ENCODE results near the gene SNX12. TPM values are rescaled to one million over a fixed set of nuclear protein-coding genes. Genes with fewer than 3 reads are reported as not detected.

The SNX12 gene
- total RNA-seq, 1 experiment from 2014 or later, result 69.4 TPM

DNA sequence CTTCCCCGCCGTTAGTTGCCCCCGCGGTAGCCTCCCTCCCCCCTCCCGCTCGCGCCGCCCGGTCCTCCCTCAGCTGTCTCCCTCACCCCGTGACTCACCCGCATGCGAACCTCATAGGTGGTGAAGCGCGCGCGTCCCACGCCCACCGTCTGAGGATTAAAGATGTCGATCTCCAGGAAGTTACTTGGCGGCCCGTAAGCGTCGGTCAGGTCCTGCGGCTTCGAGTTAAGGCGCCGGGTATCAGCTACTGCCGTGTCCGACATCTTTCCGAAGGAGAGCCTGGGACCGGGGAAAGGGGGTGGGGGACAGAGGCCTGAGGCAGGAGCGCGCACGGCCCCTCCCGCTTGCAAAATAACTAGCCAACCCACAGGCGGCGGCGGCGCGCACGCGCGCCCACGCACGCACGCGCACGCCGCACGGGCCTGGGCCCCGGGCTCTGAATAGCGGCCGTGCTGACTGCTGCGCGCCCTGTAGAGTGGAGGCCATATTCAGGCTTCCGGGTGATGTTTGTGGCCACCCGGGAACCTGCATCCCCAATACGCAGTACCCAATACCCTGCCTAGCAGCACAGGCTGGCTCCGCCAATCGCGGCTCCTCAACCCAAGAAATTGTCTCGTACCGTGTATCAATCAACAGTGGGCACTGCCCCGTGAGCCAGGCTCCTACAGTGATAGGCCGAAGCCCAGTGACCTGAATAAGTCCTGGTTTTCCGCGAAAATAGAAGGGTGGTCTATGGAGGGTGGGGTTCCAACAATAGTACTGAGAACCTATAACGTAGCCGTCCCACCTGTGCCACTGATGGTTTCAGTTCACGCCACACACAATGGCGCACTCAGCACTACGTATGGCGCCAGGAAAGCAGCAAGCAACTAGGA is at the start of gene SNX12 (continued):
- TF ChIP-seq, protein P1, sequence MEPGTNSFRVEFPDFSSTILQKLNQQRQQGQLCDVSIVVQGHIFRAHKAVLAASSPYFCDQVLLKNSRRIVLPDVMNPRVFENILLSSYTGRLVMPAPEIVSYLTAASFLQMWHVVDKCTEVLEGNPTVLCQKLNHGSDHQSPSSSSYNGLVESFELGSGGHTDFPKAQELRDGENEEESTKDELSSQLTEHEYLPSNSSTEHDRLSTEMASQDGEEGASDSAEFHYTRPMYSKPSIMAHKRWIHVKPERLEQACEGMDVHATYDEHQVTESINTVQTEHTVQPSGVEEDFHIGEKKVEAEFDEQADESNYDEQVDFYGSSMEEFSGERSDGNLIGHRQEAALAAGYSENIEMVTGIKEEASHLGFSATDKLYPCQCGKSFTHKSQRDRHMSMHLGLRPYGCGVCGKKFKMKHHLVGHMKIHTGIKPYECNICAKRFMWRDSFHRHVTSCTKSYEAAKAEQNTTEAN (CRISPR knock-in tag; IDR thresholded peaks at IDR 0.05), result no peak
- TF ChIP-seq TP53 (CRISPR knock-in tag; IDR thresholded peaks at IDR 0.05) (no peak), TCF7 (CRISPR knock-in tag; IDR thresholded peaks at IDR 0.05; ENCODE audit: low read depth) (no peak), ESRRA (CRISPR knock-in tag; IDR thresholded peaks at IDR 0.05; ENCODE audit: borderline replicate concordance) (no peak), NFE2L1 (CRISPR knock-in tag; IDR thresholded peaks at IDR 0.05) (no peak), RORB (CRISPR knock-in tag; IDR thresholded peaks at IDR 0.05) (no peak), HMGA2 (CRISPR knock-in tag; IDR thresholded peaks at IDR 0.05) (no peak), NR1H2 (CRISPR knock-in tag; IDR thresholded peaks at IDR 0.05) (no peak), KAT7 (CRISPR knock-in tag; IDR thresholded peaks at IDR 0.05; ENCODE audit: borderline replicate concordance) (0 out of 2 replicates have a peak, but pooled peaks have one; percentile 37), MXD4 (CRISPR knock-in tag; IDR thresholded peaks at IDR 0.05; ENCODE audit: borderline replicate concordance) (no peak), ZNF317 (CRISPR knock-in tag; IDR thresholded peaks at IDR 0.05; ENCODE audit: borderline replicate concordance, low read depth) (no peak), IRF2 (CRISPR knock-in tag; IDR thresholded peaks at IDR 0.05; ENCODE audit: borderline replicate concordance, low read depth) (no peak), ETV6 (CRISPR knock-in tag; IDR thresholded peaks at IDR 0.05) (peak; percentile 52; the same call in 1 of the 2 replicates), FOXJ3 (CRISPR knock-in tag; IDR thresholded peaks at IDR 0.05; ENCODE audit: borderline replicate concordance) (no peak), GABPB1 (CRISPR knock-in tag; IDR thresholded peaks at IDR 0.05) (peak; percentile 46; the same call in 1 of the 2 replicates), ZNF232 (CRISPR knock-in tag; IDR thresholded peaks at IDR 0.05) (no peak), ZNF138 (CRISPR knock-in tag; conservative IDR thresholded peaks at IDR 0.05) (no peak), NFATC4 (CRISPR knock-in tag; IDR thresholded peaks at IDR 0.05) (no peak), FOXK1 (CRISPR knock-in tag; IDR thresholded peaks at IDR 0.05) (peak; percentile 89), GTF2I (CRISPR knock-in tag; conservative IDR thresholded peaks at IDR 0.05) (no peak)
- TF ChIP-seq, protein P2, sequence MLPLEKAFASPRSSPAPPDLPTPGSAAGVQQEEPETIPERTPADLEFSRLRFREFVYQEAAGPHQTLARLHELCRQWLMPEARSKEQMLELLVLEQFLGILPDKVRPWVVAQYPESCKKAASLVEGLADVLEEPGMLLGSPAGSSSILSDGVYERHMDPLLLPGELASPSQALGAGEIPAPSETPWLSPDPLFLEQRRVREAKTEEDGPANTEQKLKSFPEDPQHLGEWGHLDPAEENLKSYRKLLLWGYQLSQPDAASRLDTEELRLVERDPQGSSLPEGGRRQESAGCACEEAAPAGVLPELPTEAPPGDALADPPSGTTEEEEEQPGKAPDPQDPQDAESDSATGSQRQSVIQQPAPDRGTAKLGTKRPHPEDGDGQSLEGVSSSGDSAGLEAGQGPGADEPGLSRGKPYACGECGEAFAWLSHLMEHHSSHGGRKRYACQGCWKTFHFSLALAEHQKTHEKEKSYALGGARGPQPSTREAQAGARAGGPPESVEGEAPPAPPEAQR (CRISPR knock-in tag; IDR thresholded peaks at IDR 0.05), result 0 out of 2 replicates have a peak, but pooled peaks have one; percentile 45
- TF ChIP-seq, protein P3, sequence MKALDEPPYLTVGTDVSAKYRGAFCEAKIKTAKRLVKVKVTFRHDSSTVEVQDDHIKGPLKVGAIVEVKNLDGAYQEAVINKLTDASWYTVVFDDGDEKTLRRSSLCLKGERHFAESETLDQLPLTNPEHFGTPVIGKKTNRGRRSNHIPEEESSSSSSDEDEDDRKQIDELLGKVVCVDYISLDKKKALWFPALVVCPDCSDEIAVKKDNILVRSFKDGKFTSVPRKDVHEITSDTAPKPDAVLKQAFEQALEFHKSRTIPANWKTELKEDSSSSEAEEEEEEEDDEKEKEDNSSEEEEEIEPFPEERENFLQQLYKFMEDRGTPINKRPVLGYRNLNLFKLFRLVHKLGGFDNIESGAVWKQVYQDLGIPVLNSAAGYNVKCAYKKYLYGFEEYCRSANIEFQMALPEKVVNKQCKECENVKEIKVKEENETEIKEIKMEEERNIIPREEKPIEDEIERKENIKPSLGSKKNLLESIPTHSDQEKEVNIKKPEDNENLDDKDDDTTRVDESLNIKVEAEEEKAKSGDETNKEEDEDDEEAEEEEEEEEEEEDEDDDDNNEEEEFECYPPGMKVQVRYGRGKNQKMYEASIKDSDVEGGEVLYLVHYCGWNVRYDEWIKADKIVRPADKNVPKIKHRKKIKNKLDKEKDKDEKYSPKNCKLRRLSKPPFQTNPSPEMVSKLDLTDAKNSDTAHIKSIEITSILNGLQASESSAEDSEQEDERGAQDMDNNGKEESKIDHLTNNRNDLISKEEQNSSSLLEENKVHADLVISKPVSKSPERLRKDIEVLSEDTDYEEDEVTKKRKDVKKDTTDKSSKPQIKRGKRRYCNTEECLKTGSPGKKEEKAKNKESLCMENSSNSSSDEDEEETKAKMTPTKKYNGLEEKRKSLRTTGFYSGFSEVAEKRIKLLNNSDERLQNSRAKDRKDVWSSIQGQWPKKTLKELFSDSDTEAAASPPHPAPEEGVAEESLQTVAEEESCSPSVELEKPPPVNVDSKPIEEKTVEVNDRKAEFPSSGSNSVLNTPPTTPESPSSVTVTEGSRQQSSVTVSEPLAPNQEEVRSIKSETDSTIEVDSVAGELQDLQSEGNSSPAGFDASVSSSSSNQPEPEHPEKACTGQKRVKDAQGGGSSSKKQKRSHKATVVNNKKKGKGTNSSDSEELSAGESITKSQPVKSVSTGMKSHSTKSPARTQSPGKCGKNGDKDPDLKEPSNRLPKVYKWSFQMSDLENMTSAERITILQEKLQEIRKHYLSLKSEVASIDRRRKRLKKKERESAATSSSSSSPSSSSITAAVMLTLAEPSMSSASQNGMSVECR (CRISPR knock-in tag; IDR thresholded peaks at IDR 0.05; ENCODE audit: borderline replicate concordance), result no peak
- TF ChIP-seq, protein P4, sequence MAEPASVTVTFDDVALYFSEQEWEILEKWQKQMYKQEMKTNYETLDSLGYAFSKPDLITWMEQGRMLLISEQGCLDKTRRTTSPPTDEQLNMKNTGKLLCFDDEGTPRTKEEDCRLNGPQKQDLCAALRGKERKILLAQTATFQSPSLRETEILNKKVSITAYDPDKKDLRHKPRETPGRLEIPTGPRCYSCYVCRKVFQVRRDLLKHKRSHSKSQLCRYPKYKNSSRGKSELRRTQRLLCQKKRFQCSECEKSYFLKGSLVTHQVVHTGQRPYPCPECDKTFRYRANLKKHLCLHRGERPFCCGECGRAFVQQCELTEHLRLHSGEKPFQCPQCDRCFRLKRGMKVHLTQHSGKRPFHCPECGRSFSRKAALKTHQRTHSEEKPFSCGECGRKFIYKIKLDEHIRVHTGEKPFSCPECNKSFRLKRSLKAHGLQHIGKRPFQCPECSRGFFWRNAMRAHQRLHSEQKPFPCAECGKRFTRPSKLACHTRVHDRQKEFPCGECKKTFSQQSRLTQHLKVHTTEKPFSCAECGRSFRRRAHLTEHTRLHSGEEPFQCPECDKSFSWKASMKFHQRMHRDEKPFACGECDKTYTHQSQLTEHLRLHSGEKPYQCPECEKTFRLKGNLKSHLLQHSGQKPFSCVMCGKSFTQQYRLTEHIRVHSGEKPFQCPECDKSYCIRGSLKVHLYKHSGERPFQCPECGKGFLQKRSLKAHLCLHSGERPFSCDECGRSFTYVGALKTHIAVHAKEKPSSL (CRISPR knock-in tag; conservative IDR thresholded peaks at IDR 0.05), result no peak
- TF ChIP-seq, protein P5, sequence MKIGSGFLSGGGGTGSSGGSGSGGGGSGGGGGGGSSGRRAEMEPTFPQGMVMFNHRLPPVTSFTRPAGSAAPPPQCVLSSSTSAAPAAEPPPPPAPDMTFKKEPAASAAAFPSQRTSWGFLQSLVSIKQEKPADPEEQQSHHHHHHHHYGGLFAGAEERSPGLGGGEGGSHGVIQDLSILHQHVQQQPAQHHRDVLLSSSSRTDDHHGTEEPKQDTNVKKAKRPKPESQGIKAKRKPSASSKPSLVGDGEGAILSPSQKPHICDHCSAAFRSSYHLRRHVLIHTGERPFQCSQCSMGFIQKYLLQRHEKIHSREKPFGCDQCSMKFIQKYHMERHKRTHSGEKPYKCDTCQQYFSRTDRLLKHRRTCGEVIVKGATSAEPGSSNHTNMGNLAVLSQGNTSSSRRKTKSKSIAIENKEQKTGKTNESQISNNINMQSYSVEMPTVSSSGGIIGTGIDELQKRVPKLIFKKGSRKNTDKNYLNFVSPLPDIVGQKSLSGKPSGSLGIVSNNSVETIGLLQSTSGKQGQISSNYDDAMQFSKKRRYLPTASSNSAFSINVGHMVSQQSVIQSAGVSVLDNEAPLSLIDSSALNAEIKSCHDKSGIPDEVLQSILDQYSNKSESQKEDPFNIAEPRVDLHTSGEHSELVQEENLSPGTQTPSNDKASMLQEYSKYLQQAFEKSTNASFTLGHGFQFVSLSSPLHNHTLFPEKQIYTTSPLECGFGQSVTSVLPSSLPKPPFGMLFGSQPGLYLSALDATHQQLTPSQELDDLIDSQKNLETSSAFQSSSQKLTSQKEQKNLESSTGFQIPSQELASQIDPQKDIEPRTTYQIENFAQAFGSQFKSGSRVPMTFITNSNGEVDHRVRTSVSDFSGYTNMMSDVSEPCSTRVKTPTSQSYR (CRISPR knock-in tag; IDR thresholded peaks at IDR 0.05), result no peak
